ENCODE measurements around the gene OR8K5. TPM values are rescaled to one million over a fixed set of nuclear protein-coding genes. Genes with fewer than 3 reads are reported as not detected.

Gene OR8K5
- total and polyA plus RNA-seq, 2 of the 4 experiments (the other 2 are of a cell fraction): not detected

DNA sequence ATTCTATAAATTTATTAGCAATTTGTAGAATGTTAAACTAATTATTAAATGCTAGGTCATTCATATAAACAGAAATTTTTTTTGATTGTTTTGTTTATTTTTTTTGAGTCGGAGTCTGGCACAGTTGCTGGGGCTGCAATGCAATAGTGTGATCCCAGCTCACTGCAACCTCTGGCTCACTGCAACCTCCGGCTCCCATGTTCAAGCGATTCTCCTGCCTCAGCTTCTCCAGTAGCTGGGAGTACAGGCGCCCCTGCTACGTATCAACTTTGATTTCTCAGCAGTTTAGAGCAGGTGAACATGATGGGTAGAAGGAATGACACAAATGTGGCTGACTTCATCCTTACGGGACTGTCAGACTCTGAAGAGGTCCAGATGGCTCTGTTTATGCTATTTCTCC, 38.0 kb downstream of the OR8K5 start, which contains the start of gene OR8H3:
Gene OR8H3 (plus strand): TSS at position 301 of the 400 bp plus-strand sequence. CDS start 0 bp downstream, at position 301.
- Histone ChIP-seq H2BK5ac (ENCODE audit: low read depth, low read length, poor library complexity, severe bottlenecking) (no peak within 1 kb of the TSS), H3K36me3 (ENCODE audit: control insufficient read depth, insufficient read depth, low read length) (no peaks in the 10 kb centered on the region), H3K4me1 (ENCODE audit: control insufficient read depth, insufficient read depth, low read length) (no peaks in the 10 kb centered on the region), H2BK120ac (ENCODE audit: low read depth, low read length) (no peak within 1 kb of the TSS), H3K4me2 (ENCODE audit: low read depth, low read length) (no peak within 1 kb of the TSS), H2AK5ac (ENCODE audit: low read depth, low read length) (no peak within 1 kb of the TSS), H3K23ac (ENCODE audit: low read depth, low read length) (no peak within 1 kb of the TSS), H3K27me3 (ENCODE audit: control insufficient read depth, insufficient read depth, low read length) (no peaks in the 10 kb centered on the region), H3K14ac (replicated peaks; ENCODE audit: low read depth, low read length) (no peak within 1 kb of the TSS), H3K79me1 (ENCODE audit: low read depth in 1 of 2, low read length in 2 of 2) (no peaks in the 10 kb centered on the region), H3K56ac (ENCODE audit: extremely low read depth, insufficient read depth, low read length) (no peak within 1 kb of the TSS), H4K8ac (ENCODE audit: low read depth in 2 of 2, low read length in 2 of 2) (no peak within 1 kb of the TSS), H2AFZ (replicated peaks; ENCODE audit: low read length, poor library complexity) (no peak within 1 kb of the TSS), H3K4ac (ENCODE audit: low read depth, low read length) (no peak within 1 kb of the TSS), H2BK15ac (ENCODE audit: low read depth, low read length) (no peak within 1 kb of the TSS), H2AK9ac (replicated peaks; ENCODE audit: low read depth, low read length, poor library complexity) (no peak within 1 kb of the TSS), H3K27ac (ENCODE audit: insufficient read depth, low read length) (no peak within 1 kb of the TSS), H3K9me3 (ENCODE audit: control insufficient read depth, insufficient read depth, low read length) (peaks cover 2% of the 10 kb centered on the region; the same call in 1 of the 2 replicates), H4K20me1 (ENCODE audit: insufficient read depth, low read length) (no peaks in the 10 kb centered on the region), H3K18ac (ENCODE audit: low read depth, low read length) (no peak within 1 kb of the TSS), H3K9ac (ENCODE audit: low read depth, low read length) (no peak within 1 kb of the TSS), H4K5ac (ENCODE audit: low read depth, low read length) (no peak within 1 kb of the TSS), H3K9me1 (ENCODE audit: insufficient read depth, low read length) (no peaks in the 10 kb centered on the region), H2BK20ac (ENCODE audit: low read depth, low read length) (no peak within 1 kb of the TSS), H3K4me3 (ENCODE audit: insufficient read depth, low read depth, low read length) (no peak within 1 kb of the TSS), H4K91ac (ENCODE audit: insufficient read depth, low read depth, low read length) (no peak within 1 kb of the TSS)
- no peak for TF ChIP-seq MAZ (IDR thresholded peaks at IDR 0.05; ENCODE audit: borderline replicate concordance, low read depth, low read length)
- TF ChIP-seq SMC3 (IDR thresholded peaks at IDR 0.05; ENCODE audit: low read depth, low read length): no peak
- no peak for TF ChIP-seq MXI1 (IDR thresholded peaks at IDR 0.05; ENCODE audit: borderline replicate concordance, low read depth, low read length)
- TF ChIP-seq POLR2A (IDR thresholded peaks at IDR 0.05; ENCODE audit: low read depth, low read length): no peak
- no peak for TF ChIP-seq MAFK (IDR thresholded peaks at IDR 0.05; ENCODE audit: low read depth, low read length)
- no peak for TF ChIP-seq CHD1 (IDR thresholded peaks at IDR 0.05; ENCODE audit: low read depth, low read length)
- TF ChIP-seq, protein P1, sequence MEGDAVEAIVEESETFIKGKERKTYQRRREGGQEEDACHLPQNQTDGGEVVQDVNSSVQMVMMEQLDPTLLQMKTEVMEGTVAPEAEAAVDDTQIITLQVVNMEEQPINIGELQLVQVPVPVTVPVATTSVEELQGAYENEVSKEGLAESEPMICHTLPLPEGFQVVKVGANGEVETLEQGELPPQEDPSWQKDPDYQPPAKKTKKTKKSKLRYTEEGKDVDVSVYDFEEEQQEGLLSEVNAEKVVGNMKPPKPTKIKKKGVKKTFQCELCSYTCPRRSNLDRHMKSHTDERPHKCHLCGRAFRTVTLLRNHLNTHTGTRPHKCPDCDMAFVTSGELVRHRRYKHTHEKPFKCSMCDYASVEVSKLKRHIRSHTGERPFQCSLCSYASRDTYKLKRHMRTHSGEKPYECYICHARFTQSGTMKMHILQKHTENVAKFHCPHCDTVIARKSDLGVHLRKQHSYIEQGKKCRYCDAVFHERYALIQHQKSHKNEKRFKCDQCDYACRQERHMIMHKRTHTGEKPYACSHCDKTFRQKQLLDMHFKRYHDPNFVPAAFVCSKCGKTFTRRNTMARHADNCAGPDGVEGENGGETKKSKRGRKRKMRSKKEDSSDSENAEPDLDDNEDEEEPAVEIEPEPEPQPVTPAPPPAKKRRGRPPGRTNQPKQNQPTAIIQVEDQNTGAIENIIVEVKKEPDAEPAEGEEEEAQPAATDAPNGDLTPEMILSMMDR (conservative IDR thresholded peaks at IDR 0.05; ENCODE audit: low read depth, low read length): no peak
- TF ChIP-seq CEBPB (IDR thresholded peaks at IDR 0.05; ENCODE audit: low read depth, low read length): no peak
- no peak for TF ChIP-seq RFX5 (IDR thresholded peaks at IDR 0.05; ENCODE audit: low read depth, low read length)
- TF ChIP-seq, protein P2, sequence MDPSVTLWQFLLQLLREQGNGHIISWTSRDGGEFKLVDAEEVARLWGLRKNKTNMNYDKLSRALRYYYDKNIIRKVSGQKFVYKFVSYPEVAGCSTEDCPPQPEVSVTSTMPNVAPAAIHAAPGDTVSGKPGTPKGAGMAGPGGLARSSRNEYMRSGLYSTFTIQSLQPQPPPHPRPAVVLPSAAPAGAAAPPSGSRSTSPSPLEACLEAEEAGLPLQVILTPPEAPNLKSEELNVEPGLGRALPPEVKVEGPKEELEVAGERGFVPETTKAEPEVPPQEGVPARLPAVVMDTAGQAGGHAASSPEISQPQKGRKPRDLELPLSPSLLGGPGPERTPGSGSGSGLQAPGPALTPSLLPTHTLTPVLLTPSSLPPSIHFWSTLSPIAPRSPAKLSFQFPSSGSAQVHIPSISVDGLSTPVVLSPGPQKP (IDR thresholded peaks at IDR 0.05; ENCODE audit: borderline replicate concordance, low read depth, low read length): no peak
- TF ChIP-seq FOS (IDR thresholded peaks at IDR 0.05; ENCODE audit: low read depth, low read length): no peak
- no peak for TF ChIP-seq RAD21 (IDR thresholded peaks at IDR 0.05; ENCODE audit: low read length)
- no peak for TF ChIP-seq RCOR1 (IDR thresholded peaks at IDR 0.05; ENCODE audit: insufficient replicate concordance, low read length)
- TF ChIP-seq BHLHE40 (IDR thresholded peaks at IDR 0.05; ENCODE audit: low read depth, low read length): no peak
- TF ChIP-seq NFE2L2 (IDR thresholded peaks at IDR 0.05; ENCODE audit: low read depth, low read length): no peak
- no peak for TF ChIP-seq USF2 (IDR thresholded peaks at IDR 0.05; ENCODE audit: low read depth, low read length)
- no CpG with 5 or more reads among the region's 6 CpGs for WGBS, 2 experiments (ENCODE audit: extremely low coverage in 2 of 2, insufficient read length in 1 of 2)
- ChIA-PET POLR2A (ENCODE audit: unreplicated experiment) (no interaction called here), CTCF (no interaction called here)
- DNase-seq: no peak
- intact Hi-C loops (cut with micrococcal nuclease): no loop called here
- in situ Hi-C loops (cut with MboI; ENCODE audit: low sequenced_read_pairs): no loop called here
- ATAC-seq (ENCODE audit: low read depth): no peak
- no TSS peak for BruUV-seq (replicated peaks)
- dilution Hi-C loops (cut with HindIII; ENCODE audit: low sequenced_read_pairs, unreplicated experiment): no loop called here
